GM19099 (cell line): ENCODE results near the gene VAPB.

Source experiments
- POLR2A ChIP-seq: IDR thresholded peaks from 3 replicates; pipeline ENCODE4 v1.6.1; 2011; ENCODE audit warnings: low read depth; ENCODE audit not compliant: insufficient read length; ENCODE audit errors: extremely low read depth

Gene VAPB

GRCh38 chr20:58436868-58437645 is 48.0 kb downstream of the VAPB start:
- TF ChIP-seq POLR2A: no peak

DNA sequence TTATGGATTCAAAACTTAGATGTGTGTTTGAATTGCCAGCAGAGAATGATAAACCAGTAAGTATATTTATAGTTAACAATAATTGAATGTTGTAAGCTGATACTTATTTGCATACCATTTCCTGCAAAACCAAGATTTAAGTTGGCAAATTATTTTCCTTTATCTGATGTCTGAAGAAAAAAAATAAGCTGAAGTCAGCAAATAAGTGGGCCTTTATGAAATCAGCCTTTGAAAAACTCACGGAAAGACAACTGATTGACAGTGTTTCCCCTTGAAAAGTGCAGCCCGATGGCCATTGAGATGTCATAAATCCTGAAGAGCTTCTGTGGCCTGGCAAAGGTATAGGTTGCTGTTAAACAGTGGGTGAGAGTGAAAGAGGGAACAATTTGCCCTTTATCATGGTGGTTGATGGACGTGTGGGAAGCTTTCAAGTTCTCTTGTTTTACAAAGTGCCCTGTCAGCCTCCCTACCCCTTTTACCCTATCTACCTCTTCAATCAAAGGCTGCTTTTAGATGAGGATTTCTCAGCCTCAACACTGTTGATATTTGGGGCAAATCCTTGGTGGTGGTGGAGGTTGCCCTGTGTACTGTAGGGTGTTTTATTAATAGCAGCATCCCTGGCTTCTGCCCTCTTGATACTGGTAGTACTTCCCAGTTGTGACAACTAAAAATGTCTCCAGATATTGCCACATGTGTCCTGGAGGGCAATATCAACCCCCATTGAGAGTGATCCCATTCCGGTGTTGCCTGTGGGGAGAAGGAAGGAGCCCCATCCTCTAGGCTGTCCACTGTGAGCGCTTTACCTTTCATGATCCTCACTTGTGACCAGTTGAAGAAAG is 50.2 kb downstream of the VAPB start:
- no peak for TF ChIP-seq POLR2A

- no peak for TF ChIP-seq POLR2A
Measured at GRCh38 chr20:58440021-58440767, 51.2 kb downstream of the VAPB start.

- no peak for TF ChIP-seq POLR2A
Measured at GRCh38 chr20:58441723-58442122, 52.7 kb downstream of the VAPB start.

DNA sequence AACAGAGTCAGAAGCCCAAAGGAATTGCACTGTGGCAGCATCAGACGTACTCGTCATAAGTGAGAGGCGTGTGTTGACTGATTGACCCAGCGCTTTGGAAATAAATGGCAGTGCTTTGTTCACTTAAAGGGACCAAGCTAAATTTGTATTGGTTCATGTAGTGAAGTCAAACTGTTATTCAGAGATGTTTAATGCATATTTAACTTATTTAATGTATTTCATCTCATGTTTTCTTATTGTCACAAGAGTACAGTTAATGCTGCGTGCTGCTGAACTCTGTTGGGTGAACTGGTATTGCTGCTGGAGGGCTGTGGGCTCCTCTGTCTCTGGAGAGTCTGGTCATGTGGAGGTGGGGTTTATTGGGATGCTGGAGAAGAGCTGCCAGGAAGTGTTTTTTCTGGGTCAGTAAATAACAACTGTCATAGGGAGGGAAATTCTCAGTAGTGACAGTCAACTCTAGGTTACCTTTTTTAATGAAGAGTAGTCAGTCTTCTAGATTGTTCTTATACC is 55.8 kb downstream of the VAPB start:
- TF ChIP-seq POLR2A: no peak

- TF ChIP-seq POLR2A: no peak
Measured at GRCh38 chr20:58446264-58446959, 57.4 kb downstream of the VAPB start.

DNA sequence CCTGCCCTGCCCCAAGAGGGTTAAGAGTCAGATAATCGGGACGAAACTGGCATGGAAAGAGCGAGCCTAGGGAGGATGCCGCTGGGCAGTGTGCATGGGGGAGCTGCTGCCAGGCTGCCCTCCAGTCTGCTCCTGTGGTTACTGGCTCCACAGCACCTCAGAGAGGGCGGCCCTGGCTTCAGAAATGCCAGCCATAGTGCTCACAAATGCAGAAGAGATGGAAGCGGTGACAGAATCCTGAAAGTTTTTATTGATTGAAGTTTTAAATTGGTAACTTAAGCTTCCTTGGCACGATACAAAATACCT is 57.9 kb downstream of the VAPB start:
- no peak for TF ChIP-seq POLR2A

DNA sequence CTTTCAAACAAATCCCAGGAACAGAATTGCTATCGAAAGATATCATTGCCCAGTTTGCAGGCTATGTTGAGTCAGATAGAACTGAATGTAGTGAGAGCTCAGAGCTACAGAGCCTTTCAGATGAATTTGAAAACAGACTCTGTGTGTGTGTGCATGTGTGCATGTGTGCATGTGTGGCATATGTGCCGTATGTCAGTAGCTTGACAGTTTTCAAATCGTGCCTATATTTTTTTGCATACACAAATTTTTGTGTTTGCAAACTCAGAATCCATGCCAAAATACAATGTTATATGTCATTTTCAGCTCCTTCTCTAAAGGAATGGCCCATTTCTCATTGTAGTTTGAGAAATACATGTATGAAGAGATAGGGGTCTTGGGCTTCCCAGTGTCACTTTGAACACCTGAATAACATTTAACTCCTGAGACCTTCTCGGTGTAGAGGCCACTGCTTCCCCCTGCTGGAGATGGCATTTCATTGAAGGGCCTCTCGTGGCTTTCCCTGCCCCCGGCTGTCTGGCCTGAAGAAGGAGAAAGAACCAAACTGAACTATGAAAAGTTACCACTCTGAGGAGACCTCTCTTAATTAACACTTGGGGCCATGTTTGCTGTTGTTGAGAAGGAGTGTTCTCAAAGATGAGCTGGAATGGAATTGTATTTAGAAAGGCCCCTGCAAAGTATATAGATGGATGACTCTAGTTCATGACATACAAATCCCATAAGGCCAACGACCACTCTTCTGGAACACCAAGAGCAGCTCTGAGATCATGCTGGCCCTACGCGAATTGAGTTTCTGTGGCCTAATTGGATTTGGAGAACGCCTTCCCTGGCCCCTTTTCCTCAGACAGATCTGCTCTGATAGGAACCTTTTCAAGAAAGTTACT is 58.7 kb downstream of the VAPB start:
- no peak for TF ChIP-seq POLR2A

- no peak for TF ChIP-seq POLR2A
Measured at GRCh38 chr20:58448958-58449357, 59.9 kb downstream of the VAPB start.

DNA sequence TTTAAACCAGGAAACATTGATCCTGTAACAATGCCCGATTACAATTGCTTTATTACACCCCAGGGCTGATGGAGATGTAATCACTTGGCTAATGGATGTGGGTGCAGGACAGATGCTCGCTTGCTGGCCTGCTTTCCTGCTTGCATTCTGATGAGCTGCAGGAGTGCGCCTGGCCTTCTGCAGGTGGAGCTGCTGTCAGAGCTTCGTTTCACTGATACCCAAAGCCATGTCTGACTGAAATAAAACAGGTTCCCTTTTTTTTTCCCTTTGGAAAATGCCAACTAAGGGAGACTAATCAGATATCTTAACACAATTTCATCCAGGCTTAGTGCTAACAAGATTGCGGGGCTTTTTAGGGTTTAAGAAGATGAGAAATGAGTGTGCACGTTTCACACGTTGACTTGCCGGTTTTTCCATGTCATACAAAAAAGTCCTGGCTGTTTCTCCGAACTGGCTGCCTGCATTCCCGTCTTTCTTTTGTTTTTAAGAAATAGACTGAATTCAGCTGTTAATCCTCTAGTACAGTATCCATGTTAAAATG is 60.7 kb downstream of the VAPB start:
- no peak for TF ChIP-seq POLR2A

GRCh38 chr20:58450254-58450653 is 61.2 kb downstream of the VAPB start:
- TF ChIP-seq POLR2A: no peak

GRCh38 chr20:58452667-58453255 is 63.7 kb downstream of the VAPB start:
- TF ChIP-seq POLR2A: no peak

GRCh38 chr20:58453391-58453790 is 64.4 kb downstream of the VAPB start:
- no peak for TF ChIP-seq POLR2A

DNA sequence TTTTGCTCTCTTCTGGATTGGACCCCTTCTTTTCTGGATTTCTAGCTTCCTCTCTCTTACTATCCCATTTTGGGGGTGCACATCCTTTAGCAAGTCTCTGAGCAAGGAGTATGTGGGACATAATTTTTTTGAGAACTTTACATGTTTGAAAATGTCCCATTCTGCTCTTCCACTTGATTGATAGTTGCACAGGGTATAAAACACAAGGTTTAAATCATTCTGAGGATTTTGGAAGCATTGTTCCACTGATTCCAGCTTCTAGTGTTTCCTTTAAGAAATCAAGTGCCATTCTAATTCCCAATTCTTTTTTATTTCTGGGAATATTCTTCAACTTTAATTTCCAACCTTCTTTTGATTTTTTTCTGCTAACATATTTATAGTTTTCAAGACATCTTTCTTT is 65.4 kb downstream of the VAPB start:
- no peak for TF ChIP-seq POLR2A
